MG63 (cell line): Measurements from ENCODE around the gene CTTN. TPM values are rescaled to one million over a fixed set of nuclear protein-coding genes. Genes with fewer than 3 reads are reported as not detected.
"Not testable (repeated sequence)": the region's sequence is repeated elsewhere in the genome, so short reads cannot be mapped to it uniquely, and the experiment has no call there.

Source experiments
- DNase-seq: peaks from one replicate; pipeline ENCODE4 v3.0.0-alpha.2; 2020
- H3K27me3 ChIP-seq: fragments of 250-450 bp; sonication (Bioruptor Pico); 2 replicates; pipeline ENCODE4 v1.5.1; 2020; ENCODE audit warnings: mild to moderate bottlenecking, moderate library complexity
- H3K36me3 ChIP-seq: fragments of 250-450 bp; sonication (Bioruptor Pico); 2 replicates; pipeline ENCODE4 v1.5.1; 2020; ENCODE audit warnings: mild to moderate bottlenecking, moderate library complexity
- H3K4me3 ChIP-seq: fragments of 250-450 bp; sonication (Bioruptor Pico); 2 replicates; pipeline ENCODE4 v1.5.1; 2020; ENCODE audit warnings: mild to moderate bottlenecking, moderate library complexity
- H3K9me3 ChIP-seq: fragments of 250-450 bp; sonication (Bioruptor Pico); 2 replicates; pipeline ENCODE4 v1.5.1; 2020; ENCODE audit warnings: mild to moderate bottlenecking, moderate library complexity
- total RNA-seq: library from RNA; depleted of rRNA; stranded (reverse); fragments of >200 nt; shearing (Covaris generic); gene quantifications from 2 replicates; pipeline ENCODE4 v1.2.3, GENCODE V29; 2014; ENCODE audit warnings: low replicate concordance

The CTTN gene
- total RNA-seq, 1 experiment from 2014 or later = 153 TPM

GRCh38 chr11:70448983-70449567, 50.7 kb downstream of the CTTN start:
- Histone ChIP-seq H3K4me3 (no peak overlapping the region), H3K36me3 (no peaks in the 10 kb centered on the region), H3K27me3 (no peaks in the 10 kb centered on the region), H3K9me3 (peaks cover 12% of the 10 kb centered on the region; the same call in 1 of the 2 replicates)
- no peak for DNase-seq

- Histone ChIP-seq H3K27me3 (no peaks in the 10 kb centered on the region), H3K4me3 (no peak overlapping the region), H3K36me3 (no peaks in the 10 kb centered on the region), H3K9me3 (peaks cover 3% of the 10 kb centered on the region; the same call in 1 of the 2 replicates)
- DNase-seq = no peak
Observed at GRCh38 chr11:70454197-70454767, 56.0 kb downstream of the CTTN start.

- H3K9me3 ChIP-seq, H3K27me3 ChIP-seq, DNase-seq, H3K36me3 ChIP-seq, H3K4me3 ChIP-seq: not testable (repeated sequence)
Observed at GRCh38 chr11:70454811-70455210, 56.5 kb downstream of the CTTN start.

DNA sequence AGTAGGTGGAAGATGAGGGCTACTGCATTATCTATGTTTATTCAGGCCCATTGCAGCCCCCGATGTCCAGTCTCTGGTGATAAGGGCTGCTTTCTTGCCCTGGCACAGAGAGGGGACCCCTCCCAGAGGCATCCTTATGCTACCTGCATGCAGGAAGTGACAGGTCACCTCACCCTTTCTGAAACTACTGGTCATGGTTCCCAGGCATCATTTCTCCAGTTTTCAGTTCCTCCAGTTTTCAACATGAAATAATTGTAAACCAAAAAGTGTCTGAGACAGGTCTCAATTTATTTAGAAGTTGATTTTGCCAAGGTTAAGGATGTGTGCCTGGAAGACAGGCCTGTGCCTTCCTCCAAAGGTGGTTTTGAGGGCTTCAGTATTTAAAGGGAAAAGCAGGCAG, 57.0 kb downstream of the CTTN start:
- Histone ChIP-seq H3K27me3 (no peaks in the 10 kb centered on the region), H3K36me3 (no peaks in the 10 kb centered on the region), H3K4me3 (no peak overlapping the region), H3K9me3 (no peaks in the 10 kb centered on the region)
- no peak for DNase-seq

DNA sequence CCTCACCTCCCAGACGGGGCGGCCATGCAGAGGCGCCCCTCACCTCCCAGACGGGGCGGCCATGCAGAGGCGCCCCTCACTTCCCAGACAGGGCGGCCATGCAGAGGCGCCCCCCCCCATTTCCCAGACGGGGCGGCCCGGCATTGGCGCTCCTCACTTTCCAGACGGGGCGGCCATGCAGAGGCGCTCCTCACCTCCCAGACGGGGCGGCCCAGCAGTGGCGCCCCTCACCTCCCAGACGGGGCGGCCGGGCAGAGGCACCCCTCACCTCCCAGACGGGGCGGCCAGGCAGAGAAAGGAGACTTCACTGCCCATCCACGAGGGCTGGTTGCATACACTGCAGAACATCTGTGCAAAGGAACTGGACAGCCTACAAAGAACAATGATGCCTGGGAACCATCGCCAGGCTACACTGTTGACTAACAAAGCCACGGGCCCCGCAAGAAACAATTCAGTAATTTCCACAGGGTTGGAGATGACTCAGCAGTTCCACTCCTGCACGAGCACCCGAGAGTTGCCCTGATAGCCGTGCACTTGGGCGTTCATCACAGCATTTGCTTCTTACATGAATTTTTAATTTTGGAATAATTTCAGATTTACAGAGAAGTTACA, 58.7 kb downstream of the CTTN start:
- no peaks in the 10 kb centered on the region for H3K9me3 ChIP-seq
- H3K27me3 ChIP-seq = no peaks in the 10 kb centered on the region
- no peak for DNase-seq
- no peaks in the 10 kb centered on the region for H3K36me3 ChIP-seq
- no peak overlapping the region for H3K4me3 ChIP-seq

DNA sequence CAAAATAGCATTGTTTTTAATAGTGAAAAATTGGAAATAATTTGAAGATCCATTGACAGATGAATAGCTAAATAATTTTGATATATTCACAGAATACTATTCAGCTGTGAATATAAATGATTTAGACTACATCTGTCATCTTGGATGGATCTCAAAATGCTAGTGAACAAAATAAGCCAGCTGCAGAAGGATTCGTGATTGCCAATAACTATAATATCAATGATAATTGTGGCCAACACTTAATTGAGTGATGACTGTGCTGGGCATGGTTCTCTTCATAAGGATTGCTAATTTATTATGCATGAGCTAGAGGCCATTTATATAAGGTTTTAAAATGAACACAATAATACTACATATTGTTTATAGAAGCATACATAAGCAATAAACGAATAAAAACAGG, 60.4 kb downstream of the CTTN start:
- Histone ChIP-seq H3K9me3 (no peaks in the 10 kb centered on the region), H3K27me3 (no peaks in the 10 kb centered on the region), H3K36me3 (no peaks in the 10 kb centered on the region), H3K4me3 (no peak overlapping the region)
- no peak for DNase-seq

GRCh38 chr11:70460111-70460510, 61.8 kb downstream of the CTTN start:
- H3K27me3 ChIP-seq = no peaks in the 10 kb centered on the region
- no peaks in the 10 kb centered on the region for H3K9me3 ChIP-seq
- H3K36me3 ChIP-seq = no peaks in the 10 kb centered on the region
- no peak for DNase-seq
- no peak overlapping the region for H3K4me3 ChIP-seq

DNA sequence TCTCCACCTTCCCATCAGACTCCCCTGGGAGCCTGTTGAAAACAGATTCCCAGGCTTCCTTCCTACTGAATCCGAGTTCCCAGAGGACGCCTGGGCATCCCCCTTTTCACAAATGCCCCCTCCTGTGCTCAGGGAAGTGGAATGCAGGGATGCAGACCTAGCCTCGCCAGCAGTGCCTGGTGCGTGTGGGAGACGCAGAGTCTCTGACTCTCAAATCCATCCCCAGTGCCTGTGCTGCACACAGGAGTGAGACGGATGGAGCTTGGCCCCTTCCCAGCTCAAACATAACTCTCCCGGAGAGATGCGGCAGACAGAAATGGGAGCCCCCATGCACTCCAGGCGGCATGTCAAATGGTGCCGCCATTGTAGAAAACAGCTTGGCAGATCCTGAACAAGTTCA, 62.6 kb downstream of the CTTN start:
- no peaks in the 10 kb centered on the region for H3K27me3 ChIP-seq
- DNase-seq = no peak
- no peaks in the 10 kb centered on the region for H3K36me3 ChIP-seq
- no peak overlapping the region for H3K4me3 ChIP-seq
- no peaks in the 10 kb centered on the region for H3K9me3 ChIP-seq

- DNase-seq = no peak
- Histone ChIP-seq H3K36me3 (no peaks in the 10 kb centered on the region), H3K27me3 (no peaks in the 10 kb centered on the region), H3K4me3 (no peak overlapping the region), H3K9me3 (no peaks in the 10 kb centered on the region)
Observed at GRCh38 chr11:70462818-70463477, 64.6 kb downstream of the CTTN start.

DNA sequence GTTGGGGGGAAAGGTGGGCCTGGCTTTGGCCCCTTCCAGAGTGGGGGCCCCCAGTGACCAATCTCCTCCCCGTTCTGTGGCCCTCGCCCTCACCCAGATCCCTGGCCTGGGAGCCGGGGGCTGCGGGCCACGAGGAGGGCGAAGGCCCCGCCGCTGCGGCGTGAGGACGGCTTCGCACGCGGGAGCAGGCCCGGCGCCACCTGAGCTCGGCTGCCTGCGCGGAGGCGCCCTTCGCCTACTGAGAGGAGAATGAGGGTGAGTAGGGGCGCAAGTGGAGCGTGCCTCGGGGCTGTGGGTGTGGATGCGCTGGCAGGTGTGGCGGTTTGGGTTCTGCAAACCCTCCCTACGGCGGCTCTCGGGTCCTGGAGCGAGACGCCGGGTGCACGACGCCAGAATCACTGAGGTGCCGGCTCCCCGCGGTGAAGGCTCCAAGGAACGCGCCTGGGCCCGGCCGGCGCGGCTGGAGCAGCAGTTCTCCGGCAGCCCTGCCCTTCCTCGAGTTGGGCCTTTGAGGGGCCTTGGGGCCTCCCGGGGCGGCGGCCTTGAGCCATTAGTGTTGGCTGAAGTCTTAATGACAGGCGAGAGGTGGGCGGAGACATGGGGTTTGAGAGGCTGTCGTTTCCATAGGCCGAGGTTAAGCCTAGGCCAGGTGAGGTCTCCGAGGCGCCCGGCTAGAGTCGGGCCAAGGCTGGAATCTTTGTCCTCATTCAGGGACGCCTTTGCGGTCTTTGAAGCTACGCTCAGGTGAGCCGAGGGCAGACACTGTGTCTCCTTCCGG, 65.3 kb downstream of the CTTN start:
- Histone ChIP-seq H3K4me3 (no peak overlapping the region), H3K36me3 (no peaks in the 10 kb centered on the region), H3K27me3 (no peaks in the 10 kb centered on the region), H3K9me3 (no peaks in the 10 kb centered on the region)
- DNase-seq = no peak

DNA sequence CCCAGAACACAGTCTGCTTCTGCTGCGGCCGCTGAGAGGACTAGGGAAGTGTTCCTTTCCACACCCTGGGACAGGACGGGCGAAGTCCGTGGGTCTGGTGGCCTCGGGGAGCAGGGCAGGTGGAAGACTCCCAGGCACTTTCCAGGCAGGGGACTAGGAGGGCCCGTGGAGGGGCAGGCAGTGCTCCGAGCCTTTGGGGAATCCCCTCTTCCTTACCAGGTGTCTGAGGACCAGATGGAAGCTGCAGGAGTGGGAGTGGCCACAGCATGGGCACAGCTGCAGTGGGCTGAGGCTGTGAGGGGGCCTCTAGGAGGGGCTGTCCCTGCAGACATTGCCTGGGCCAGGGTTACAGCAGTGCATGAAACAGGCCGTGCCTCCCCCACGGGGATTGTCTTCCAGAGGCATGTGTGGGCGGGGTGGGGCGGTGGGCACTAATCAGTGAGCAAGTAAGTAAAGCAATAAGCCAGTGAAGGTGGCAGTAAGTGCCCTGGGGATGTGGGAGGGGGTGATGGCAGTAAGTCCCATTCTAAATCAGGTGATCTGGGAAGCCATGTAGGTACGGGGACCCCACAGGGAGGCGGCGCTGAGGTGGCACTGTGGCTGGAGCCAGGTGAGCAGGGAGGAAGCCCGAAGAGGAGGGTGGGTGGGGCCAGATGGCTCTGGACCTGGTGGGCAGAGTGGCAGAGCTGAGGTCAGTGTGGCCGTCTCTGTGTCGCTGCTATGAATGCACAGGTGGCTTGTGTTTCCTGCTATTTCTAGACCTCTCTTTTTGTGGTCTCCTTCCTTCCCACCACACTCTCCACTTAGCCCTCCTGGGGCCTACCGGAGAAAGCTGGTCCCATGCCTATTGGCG, 66.4 kb downstream of the CTTN start:
- Histone ChIP-seq H3K36me3 (no peaks in the 10 kb centered on the region), H3K27me3 (no peaks in the 10 kb centered on the region), H3K4me3 (no peak overlapping the region), H3K9me3 (no peaks in the 10 kb centered on the region)
- no peak for DNase-seq

GRCh38 chr11:70466154-70466553, 67.8 kb downstream of the CTTN start:
- no peak for DNase-seq
- no peak overlapping the region for H3K4me3 ChIP-seq
- no peaks in the 10 kb centered on the region for H3K27me3 ChIP-seq
- no peaks in the 10 kb centered on the region for H3K9me3 ChIP-seq
- H3K36me3 ChIP-seq = no peaks in the 10 kb centered on the region

DNA sequence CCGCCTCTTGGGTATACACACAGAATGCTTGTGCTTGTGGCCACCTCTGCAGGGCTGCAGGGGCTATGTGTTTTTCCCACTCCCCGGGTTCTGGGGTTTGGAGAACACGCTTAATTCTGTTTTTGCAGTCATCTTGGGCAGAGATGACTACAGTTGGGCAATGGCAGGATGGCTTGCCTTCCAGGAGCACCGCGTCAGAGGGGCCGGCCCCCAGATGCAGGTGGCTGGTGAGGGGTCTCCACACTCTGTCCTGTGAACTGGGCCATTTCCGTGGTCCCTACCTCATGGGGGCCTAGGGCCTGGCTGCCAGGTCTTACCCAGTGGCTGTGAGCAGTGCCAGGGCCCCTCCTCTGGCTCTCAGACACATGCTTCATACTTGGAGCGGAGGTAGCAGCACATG, 68.3 kb downstream of the CTTN start:
- Histone ChIP-seq H3K27me3 (no peaks in the 10 kb centered on the region), H3K36me3 (no peaks in the 10 kb centered on the region), H3K9me3 (no peaks in the 10 kb centered on the region), H3K4me3 (no peak overlapping the region)
- no peak for DNase-seq

GRCh38 chr11:70467201-70468085, 69.1 kb downstream of the CTTN start:
- peak; percentile 38 for DNase-seq

More at GRCh38 chr11:70467201-70468085, 69.1 kb downstream of the CTTN start:
- Histone ChIP-seq H3K36me3 (no peaks in the 10 kb centered on the region), H3K9me3 (no peaks in the 10 kb centered on the region), H3K27me3 (no peaks in the 10 kb centered on the region), H3K4me3 (no peak overlapping the region)
